DND-41 (cell line): ENCODE results near the gene ART5.

Source experiments
- EZH2 ChIP-seq: IDR thresholded peaks from 3 replicates; pipeline ENCODE4 v1.6.1; 2012; ENCODE audit warnings: borderline replicate concordance, low read depth, mild to moderate bottlenecking, moderate library complexity, low read length, inconsistent platforms; ENCODE audit not compliant: severe bottlenecking
- TF ChIP-seq, protein P1 (sequence below): IDR thresholded peaks from 2 replicates; pipeline ENCODE4 v1.5.1; 2012; ENCODE audit warnings: borderline replicate concordance, low read length, moderate library complexity, mild to moderate bottlenecking; ENCODE audit not compliant: poor library complexity, severe bottlenecking; ENCODE audit errors: extremely low read depth

DNA sequence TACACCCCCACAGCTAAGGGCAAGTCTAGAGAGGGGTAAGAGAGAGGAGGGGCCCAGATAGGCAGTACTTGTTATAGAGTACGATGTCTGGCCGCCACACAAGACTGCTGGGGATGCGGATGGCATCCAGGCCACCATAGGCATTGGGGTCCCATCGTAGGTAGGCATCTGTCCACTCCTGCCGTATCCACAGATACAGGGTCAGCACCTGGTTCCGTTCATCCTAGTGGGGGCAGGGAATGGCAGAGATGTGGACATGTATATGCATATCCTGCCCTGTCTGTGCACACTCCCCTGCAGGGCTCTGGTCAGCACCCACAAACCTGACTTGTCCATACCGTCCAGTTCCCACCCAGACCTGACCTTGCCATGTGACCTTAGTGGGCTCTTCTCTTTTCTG is 27.3 kb upstream of the ART5 start:
- TF ChIP-seq, protein P1, sequence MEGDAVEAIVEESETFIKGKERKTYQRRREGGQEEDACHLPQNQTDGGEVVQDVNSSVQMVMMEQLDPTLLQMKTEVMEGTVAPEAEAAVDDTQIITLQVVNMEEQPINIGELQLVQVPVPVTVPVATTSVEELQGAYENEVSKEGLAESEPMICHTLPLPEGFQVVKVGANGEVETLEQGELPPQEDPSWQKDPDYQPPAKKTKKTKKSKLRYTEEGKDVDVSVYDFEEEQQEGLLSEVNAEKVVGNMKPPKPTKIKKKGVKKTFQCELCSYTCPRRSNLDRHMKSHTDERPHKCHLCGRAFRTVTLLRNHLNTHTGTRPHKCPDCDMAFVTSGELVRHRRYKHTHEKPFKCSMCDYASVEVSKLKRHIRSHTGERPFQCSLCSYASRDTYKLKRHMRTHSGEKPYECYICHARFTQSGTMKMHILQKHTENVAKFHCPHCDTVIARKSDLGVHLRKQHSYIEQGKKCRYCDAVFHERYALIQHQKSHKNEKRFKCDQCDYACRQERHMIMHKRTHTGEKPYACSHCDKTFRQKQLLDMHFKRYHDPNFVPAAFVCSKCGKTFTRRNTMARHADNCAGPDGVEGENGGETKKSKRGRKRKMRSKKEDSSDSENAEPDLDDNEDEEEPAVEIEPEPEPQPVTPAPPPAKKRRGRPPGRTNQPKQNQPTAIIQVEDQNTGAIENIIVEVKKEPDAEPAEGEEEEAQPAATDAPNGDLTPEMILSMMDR: no peak
- no peak for TF ChIP-seq EZH2
